ENCODE results near the gene C22orf42. TPM values are rescaled to one million over a fixed set of nuclear protein-coding genes. Genes with fewer than 3 reads are reported as not detected.
A peak's percentile ranks its signal among the peaks of the same experiment; 100 is the strongest.

The C22orf42 gene, protein sequence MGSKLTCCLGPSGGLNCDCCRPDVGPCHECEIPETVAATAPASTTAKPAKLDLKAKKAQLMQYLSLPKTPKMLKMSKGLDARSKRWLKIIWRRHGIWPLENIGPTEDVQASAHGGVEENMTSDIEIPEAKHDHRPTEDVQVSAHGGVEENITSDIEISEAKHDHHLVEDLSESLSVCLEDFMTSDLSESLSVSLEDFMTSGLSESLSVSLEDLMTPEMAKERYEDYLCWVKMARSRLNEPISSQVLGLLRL
- not detected for total RNA-seq
- long read RNA-seq, result 0 reads

GRCh38 chr22:32158712-32159533 lies at the start of gene C22orf42:
Gene C22orf42, minus strand, starts transcription at chr22:32159303. Its CDS starts 88 bp downstream, at chr22:32159215.
- no peak for ATAC-seq (ENCODE audit: poor library complexity)
- no peak for DNase-seq
- intact Hi-C loops (cut with DNase I), result no loop called here

- DNase-seq (no peak), ATAC-seq (ENCODE audit: poor library complexity) (no peak)
- intact Hi-C loops (cut with DNase I), result loop anchor here (10.0 kb wide), 1 partner anchor 234 kb away; no protein-coding TSS in a partner anchor
Observed at GRCh38 chr22:32208681-32209080, 49.6 kb upstream of the C22orf42 start.

- DNase-seq, result no peak
- intact Hi-C loops (cut with DNase I), result loop anchor here (10.0 kb wide), 1 partner anchor 233 kb away; no protein-coding TSS in a partner anchor
Observed at GRCh38 chr22:32207971-32208480, 48.9 kb upstream of the C22orf42 start.

GRCh38 chr22:32206774-32207758 lies 48.0 kb upstream of the C22orf42 start:
- intact Hi-C loops (cut with DNase I), result loop anchor here (10.0 kb wide), 1 partner anchor 232 kb away; no protein-coding TSS in a partner anchor
- DNase-seq (no peak), ATAC-seq (ENCODE audit: poor library complexity) (no peak)

More at GRCh38 chr22:32207971-32208480, 48.9 kb upstream of the C22orf42 start:
- ATAC-seq (ENCODE audit: poor library complexity), result no peak

DNA sequence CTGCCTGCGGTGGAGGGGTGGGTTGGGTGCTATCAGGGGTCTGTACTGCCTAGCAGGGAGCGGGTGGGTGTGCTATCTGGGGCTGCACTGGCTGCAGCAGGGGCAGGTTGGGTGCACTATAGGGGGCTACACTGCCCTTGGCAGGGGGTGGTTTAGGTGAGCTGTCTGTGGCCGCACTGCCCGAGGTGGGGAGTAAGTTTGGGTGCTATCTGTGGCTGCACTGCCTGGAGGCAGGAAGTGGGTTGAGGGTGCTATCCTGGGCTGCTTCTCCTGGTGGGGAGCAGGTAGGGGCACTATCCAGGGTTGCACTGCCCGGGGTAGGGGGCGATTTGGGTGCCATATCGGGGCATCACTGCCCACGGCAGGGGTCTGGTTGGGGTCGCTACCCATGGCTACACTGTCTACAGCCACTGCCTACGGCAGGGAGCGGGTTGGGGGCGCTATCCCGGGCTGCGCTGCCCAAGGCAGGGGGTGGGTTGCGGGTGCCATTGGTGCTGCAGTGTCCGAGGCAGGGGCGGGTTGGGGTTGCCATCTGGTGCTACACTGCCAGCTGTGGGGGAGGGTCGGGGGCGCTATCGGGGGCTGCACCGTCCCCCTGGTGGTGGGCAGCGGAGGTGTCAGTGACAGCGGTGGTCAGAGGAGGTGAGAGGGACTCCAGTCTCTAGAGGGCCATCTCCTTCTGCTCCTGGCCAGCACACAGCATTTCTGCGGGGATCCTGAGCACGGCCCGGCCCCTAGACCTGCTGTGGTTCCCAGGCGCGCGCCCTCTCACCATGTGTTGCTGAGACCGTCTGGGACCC lies 47.1 kb upstream of the C22orf42 start:
- ATAC-seq (ENCODE audit: poor library complexity), result no peak

GRCh38 chr22:32204856-32205722 lies 46.0 kb upstream of the C22orf42 start, which contains the start of gene RFPL2:
Gene RFPL2, minus strand, starts transcription at chr22:32205073. Its CDS starts 2,622 bp downstream, at chr22:32202451.
- DNase-seq (no peak), ATAC-seq (ENCODE audit: poor library complexity) (peak; percentile 60)
- intact Hi-C loops (cut with DNase I), result loop anchor here (10.0 kb wide), 1 partner anchor 230 kb away; no protein-coding TSS in a partner anchor

More for the DNA sequence above, 47.1 kb upstream of the C22orf42 start:
- no peak for DNase-seq
- intact Hi-C loops (cut with DNase I), result loop anchor here (10.0 kb wide), 1 partner anchor 231 kb away; no protein-coding TSS in a partner anchor

- no peak for ATAC-seq (ENCODE audit: poor library complexity)
- intact Hi-C loops (cut with DNase I), result loop anchor here (10.0 kb wide), 1 partner anchor 229 kb away; no protein-coding TSS in a partner anchor
Observed at GRCh38 chr22:32204040-32204855, 45.1 kb upstream of the C22orf42 start.

GRCh38 chr22:32203181-32204039 lies 44.3 kb upstream of the C22orf42 start:
- DNase-seq, result no peak
- intact Hi-C loops (cut with DNase I), result loop anchor here (10.0 kb wide), 1 partner anchor 229 kb away; no protein-coding TSS in a partner anchor
- ATAC-seq (ENCODE audit: poor library complexity), result peak; percentile 18

More at GRCh38 chr22:32204040-32204855, 45.1 kb upstream of the C22orf42 start:
- no peak for DNase-seq

- ATAC-seq (ENCODE audit: poor library complexity) (peak; percentile 85), DNase-seq (peak; percentile 59)
- intact Hi-C loops (cut with DNase I), result loop anchor here (10.0 kb wide), 1 partner anchor 228 kb away; no protein-coding TSS in a partner anchor
Observed at GRCh38 chr22:32202539-32203180, 43.6 kb upstream of the C22orf42 start.

- DNase-seq (no peak), ATAC-seq (ENCODE audit: poor library complexity) (no peak)
- intact Hi-C loops (cut with DNase I), result loop anchor here (10.0 kb wide), 1 partner anchor 227 kb away; no protein-coding TSS in a partner anchor
Observed at GRCh38 chr22:32202161-32202538, 43.0 kb upstream of the C22orf42 start.

GRCh38 chr22:32200752-32201151 lies 41.6 kb upstream of the C22orf42 start:
- intact Hi-C loops (cut with DNase I), result loop anchor here (10.0 kb wide), 1 partner anchor 226 kb away; no protein-coding TSS in a partner anchor
- ATAC-seq (ENCODE audit: poor library complexity), result no peak

DNA sequence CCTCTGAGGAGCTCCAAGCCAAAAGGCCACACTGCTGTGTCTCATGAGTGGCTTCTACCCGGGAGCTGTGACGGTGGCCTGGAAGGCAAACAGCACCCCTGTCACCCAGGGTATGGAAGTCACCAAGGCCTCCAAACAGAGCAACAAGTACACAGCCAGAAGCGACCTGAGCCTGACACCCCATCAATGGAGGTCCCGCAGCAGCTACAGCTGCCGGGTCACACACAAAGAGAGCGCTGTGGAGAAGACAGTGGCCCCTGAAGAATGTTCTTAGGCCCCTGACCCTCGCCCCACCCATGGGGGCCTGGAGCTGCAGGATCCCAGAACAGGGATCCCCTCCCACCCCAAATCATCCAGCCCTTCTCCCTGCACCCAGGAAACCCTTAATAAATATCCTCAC lies 40.9 kb upstream of the C22orf42 start:
- intact Hi-C loops (cut with DNase I), result loop anchor here (10.0 kb wide), 1 partner anchor 225 kb away; no protein-coding TSS in a partner anchor
- ATAC-seq (ENCODE audit: poor library complexity) (no peak), DNase-seq (no peak)

More at GRCh38 chr22:32200752-32201151, 41.6 kb upstream of the C22orf42 start:
- no peak for DNase-seq

DNA sequence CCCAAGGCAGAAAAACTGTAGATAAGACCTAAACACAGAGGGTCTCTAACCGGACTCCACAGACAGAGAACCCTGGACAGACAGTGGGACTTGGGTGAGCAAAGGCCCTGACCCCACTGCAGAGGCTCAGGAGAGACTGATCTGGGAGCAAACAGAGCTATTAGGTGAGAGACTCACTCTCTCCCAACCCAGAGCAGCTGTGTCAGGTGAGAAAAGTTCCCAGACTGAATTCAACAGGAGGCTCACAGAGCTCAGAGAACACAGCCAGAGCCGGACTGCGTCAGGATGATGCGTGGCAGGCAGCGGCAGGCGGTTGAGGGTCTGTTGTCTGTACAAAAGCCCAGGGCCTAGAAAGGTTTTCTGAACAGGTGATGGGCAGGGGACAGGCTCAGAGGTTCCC lies 40.2 kb upstream of the C22orf42 start:
- ATAC-seq (ENCODE audit: poor library complexity), result no peak
- intact Hi-C loops (cut with DNase I), result no loop called here
- DNase-seq, result no peak
